GM21526 (cell line): ENCODE measurements around the gene KREMEN1.
"Not testable (repeated sequence)": the region's sequence is repeated elsewhere in the genome, so short reads cannot be mapped to it uniquely, and the experiment has no call there.

ENCODE experiments used
- ATAC-seq: cut with Tn5 transposase; IDR thresholded peaks from one replicate; pipeline ENCODE4 v1.9.1; 2021; ENCODE audit warnings: moderate library complexity; ENCODE audit not compliant: unreplicated experiment, low FRiP score

The KREMEN1 gene

DNA sequence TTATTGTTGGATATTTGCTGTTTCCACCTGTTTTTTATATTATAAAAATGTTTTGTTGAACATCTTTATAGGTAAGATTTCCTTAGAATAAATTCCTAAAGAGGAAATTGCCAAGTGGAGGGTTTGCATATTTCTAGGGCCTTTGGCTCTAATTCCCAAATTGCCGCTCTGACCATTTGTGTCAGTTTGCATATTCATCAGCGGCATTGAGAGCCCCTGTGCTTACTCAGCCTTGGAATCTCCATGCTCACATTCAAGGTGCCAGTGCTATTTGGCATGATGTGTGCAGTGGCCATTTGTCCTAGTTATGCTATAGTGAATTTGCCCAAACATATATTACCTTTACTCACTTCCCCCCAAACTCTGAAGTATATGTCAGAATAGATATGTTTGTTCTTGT is 25.5 kb downstream of the KREMEN1 start:
- ATAC-seq, result no peak

DNA sequence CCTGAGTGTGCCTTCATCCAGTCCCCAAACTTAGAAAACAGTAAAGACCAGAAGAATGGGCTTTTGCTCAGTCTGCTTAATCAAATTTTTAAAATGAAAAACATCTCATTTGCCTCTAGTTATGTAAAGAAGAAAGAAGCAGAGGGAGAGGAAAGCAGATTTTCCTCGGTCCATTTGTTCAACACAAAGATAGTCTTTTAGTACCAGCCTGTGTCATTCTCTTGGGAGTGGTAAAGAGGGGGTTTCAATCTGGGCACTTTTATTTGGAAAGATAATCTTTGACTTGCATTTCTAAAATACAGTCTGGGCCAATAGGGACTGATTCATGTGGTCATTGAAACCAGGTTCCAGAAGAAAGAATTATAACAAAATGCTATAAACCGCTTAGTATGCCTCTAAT is 29.5 kb downstream of the KREMEN1 start:
- no peak for ATAC-seq

DNA sequence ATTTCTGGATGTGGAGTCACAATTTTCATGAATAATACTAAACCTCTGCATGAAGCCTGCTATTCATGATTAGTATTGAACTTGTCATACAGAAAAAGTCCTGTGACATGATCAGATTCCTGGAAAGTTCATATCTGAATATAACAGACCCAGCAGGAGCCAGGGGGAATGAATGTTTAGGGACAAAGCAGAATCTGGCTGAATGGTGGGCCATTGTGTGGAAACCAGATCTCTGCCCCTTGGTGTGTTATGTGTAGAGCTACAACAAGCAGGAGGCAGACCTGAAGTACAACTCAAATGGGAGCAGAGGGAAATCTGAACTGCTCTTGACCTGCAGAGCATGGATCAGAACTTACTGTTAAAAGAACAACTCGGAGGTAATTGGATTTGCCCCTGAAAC is 30.3 kb downstream of the KREMEN1 start:
- ATAC-seq, result no peak

DNA sequence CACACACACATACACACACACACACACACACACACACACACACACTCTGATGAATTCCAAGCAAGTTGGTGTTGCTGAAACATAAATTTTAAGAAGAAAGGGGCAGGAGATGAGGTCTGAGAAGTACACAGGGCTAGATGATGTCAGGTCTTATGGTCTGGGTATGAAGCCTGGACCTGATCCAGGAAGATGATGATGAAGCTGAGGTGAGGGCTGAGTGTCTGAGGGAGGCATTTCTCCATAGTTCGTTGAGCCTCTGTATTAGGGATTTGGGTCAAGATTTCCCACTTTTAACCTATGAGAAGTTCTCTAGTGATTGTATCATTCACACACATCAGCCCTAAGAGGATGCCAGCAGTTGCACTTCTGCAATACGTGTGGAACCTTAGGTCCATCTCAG is 32.6 kb downstream of the KREMEN1 start:
- ATAC-seq, result no peak

DNA sequence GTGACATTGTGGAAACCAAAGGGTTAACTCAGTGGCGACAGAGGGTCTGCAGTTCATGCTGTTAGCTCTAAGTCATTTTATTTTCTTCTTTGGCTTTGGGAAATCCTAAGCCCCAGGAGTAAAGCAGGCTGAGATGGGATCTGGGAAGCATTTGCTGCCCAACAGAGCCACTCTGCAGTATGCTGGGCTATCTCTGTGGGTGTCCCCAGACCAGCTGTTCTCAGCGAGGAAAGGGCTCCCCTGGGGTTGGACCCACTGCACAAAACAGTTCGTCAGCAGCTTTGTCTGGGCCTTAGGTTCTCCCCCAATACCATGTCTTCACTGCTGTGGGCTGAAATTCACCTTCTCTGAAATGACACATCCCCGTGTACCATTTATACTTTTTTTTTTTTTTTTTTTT is 34.0 kb downstream of the KREMEN1 start:
- ATAC-seq, result no peak

DNA sequence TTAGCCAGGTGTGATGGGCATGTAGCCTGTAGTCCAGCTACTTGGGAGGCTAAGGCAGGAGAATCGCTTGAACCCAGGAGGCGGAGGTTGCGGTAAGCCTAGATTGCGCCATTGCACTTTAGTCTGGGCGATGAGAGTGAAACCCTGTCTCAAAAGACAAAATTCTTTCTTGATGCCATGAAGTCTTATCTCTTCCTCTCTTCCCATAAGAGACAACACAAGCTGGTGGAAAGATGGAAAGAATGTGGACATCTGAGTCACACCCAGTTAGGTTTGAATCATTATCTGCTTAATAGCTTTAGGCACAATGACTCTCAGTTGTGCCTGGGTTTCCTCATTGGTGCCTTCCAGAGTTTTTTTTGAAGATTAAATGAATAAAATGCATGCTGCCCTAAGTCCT is 35.3 kb downstream of the KREMEN1 start:
- ATAC-seq, result no peak

DNA sequence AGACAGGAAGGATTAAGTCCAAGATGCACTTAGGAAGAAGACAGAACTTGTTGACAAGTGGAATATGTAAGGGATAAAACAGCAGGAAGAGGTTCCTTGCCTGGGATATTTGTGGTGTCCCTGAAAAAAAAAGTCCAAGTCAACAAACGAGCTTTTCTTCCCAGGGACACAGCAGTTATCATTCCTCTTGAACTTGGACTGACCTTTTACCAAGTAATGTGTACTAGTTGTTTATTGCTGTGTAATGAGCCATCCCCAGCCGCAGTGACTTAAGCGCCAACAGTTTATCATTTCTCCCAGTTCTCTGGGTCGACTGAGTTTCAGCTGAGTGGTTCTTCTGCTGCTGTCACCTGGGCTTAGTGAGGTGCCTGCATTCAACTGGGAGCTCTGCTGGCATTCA is 37.0 kb downstream of the KREMEN1 start:
- ATAC-seq, result no peak

DNA sequence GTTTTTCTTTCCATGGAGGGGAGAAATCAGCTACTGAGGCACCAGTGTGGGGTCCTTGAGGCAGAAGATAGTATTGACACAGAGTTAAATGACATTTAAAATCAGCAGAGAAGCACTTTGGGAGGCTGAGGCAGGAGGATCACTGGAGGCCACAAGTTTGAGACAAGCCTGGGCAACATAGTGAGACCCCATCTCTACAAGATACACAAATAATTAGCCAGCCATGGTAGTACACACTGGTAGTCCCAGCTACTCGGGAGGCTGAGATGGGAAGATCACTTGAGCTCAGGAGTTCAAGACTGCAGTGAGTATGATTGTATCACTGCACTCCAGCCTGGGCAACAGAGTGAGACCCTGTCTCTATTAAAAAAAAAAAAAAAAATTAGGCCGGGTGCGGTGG is 38.1 kb downstream of the KREMEN1 start:
- no peak for ATAC-seq

DNA sequence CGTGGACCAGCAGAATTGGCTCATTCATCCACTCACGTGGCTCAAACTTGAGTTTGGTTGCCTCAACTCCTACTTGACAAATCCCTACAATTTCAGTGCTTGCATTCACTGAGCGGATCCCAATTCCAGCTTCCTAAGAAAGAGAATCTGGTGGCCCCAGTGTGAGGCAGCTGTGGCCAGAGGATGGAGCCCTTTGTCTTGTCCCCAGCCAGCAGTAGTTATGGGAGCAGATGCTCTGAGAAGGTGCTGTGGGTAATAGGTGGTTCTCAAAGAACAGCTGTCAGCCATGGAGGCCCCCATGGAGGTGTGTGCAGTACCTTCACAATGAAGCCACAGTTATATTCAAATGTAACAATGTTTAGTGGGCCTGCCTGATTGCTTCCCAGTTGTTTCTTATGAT is 39.3 kb downstream of the KREMEN1 start:
- no peak for ATAC-seq

DNA sequence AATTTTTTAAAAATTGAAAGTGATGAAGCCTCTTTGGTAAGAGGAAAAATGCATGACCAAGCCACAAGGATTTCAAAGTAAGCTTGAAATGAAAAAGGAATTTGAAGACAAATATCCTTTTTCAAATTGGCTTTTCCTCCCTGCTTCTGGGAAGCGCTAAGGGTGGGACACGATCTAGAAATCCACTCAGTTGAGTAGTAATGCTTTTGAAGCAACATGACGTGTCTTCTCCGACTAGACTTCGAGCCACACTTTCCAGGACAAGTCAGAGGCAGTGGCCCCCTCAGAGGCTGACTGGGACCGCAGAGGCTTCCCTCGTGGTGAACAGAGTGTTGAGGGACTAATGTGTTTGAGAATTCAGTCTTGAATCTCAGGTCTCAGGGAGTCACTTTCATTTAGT is 39.8 kb downstream of the KREMEN1 start:
- ATAC-seq, result no peak

DNA sequence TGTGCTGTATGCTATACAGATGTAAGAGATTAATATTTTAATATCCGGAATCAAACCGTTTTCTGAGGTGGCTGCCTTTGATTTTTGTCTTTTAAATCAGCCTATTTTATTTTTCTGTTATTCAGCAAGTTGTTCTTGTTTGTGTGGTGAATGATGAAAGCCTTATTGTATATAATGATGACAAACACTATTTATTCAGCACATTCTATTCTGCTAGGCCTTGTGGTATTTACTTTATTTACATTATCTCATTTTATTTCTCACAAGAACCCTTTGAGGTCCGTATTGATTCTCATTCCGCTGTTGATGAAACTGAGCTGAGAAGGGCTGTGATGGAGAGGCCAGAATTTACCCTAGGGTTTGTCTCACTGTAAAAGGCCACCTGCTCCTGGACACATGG is 40.5 kb downstream of the KREMEN1 start:
- ATAC-seq, result no peak

DNA sequence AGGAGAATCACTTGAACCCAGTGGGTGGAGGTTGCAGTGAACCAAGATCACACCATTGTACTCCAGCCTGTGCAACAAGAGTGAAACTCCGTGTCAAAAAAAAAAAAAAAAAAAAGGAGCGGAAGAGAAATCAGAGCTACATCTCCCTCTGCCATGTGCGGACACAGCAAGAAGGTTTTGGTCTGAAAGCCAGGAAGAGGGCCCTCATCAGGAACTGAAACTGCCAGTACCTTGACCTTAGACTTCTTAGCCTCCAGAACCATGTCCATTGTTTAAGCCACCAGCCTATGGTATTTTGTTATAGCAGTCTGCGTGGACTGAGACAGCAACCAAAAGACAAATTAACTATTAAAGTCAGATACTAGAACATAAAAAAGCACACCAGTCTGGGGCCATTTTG is 41.6 kb downstream of the KREMEN1 start:
- ATAC-seq, result no peak

DNA sequence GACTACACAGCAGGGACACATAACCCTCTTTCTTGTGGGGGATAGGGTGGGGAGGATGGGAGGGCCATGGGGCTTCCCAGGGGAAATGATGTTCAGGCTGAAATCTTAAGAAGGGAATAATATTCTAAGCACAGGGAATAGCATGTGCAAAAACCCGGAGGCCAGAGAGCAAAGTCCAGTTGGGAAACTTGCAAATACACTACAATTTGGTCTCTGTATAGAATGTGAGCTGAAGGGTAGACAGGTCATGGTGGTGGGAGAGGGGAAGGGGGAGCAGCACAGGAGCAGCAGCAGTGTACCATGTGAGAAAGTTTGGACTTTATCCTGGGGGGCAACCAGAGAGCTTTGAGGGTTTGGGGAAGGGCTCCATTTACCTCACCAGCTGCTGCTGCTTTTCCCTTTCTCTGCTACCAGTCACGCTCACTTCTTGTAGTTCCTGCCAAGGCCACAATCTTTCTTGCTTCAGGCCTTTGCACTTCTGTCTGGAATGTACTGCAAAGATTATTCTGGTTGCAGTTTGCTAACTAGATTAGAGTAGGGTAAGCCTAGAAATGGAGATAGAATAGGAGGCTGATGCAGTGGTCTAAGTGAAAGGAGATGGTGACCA is 43.0 kb downstream of the KREMEN1 start:
- ATAC-seq, result no peak

DNA sequence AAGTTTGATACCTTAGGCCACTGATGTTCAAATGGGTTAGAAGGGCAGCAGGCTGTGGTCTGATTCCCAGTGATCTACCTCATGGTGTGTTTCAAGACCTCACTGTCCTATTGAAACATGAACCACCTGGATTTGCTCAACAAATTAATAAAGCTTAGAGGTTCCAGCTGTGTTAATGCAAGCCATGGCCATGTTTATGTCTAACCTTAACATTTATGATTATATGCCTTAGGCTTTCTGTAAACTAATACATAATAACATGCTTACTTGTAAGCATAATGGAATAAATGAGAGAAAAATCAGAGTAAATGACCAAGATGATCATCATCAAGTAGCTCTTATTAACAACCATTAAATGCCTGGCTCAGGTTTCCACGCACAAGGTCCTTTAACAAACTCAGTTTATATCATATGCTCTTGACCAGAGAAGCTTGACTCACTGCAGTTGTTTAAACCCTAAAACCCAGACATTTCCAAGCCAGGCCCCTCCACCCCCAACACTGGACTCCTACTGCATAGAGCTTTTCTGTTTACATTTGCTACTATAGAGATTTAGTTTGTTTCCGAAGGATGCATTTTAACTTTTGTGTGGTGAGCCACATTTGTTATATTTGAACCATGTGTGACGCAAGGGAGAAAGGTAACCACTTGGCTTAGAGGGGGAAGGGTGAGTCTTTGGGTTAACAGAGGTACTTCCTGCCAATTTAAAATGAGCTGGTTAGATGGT is 43.7 kb downstream of the KREMEN1 start:
- no peak for ATAC-seq

DNA sequence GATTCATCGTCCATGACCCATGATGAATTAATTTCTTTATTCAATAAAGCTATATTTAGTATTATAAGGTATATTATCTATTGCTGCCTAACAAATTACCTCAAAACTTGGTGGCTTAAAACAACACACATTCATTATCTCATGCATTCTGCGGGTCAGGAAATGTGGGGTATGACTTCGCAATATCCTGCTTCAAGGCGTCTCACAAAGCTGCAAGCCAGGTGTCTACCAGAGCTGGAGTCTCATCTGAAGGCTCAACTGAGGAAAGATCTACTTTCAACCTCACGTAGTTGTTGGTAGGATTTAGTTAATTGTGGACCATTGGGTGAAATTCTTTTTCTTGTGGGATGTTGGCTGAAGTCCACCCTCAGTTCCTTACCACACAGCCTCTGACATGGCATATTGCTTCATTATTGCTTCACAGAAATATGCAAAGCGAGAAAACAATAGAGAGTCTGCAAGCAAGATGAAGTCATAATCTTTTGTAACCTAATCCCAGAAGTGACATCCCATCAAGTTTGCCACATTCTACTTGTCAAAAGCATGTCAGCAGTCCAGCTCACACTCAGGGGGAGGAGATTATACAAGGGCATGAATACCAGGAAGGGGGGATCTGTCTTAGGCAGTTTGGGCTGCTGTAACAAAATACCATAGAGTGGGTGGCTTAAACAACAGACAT is 45.1 kb downstream of the KREMEN1 start:
- ATAC-seq, result no peak

DNA sequence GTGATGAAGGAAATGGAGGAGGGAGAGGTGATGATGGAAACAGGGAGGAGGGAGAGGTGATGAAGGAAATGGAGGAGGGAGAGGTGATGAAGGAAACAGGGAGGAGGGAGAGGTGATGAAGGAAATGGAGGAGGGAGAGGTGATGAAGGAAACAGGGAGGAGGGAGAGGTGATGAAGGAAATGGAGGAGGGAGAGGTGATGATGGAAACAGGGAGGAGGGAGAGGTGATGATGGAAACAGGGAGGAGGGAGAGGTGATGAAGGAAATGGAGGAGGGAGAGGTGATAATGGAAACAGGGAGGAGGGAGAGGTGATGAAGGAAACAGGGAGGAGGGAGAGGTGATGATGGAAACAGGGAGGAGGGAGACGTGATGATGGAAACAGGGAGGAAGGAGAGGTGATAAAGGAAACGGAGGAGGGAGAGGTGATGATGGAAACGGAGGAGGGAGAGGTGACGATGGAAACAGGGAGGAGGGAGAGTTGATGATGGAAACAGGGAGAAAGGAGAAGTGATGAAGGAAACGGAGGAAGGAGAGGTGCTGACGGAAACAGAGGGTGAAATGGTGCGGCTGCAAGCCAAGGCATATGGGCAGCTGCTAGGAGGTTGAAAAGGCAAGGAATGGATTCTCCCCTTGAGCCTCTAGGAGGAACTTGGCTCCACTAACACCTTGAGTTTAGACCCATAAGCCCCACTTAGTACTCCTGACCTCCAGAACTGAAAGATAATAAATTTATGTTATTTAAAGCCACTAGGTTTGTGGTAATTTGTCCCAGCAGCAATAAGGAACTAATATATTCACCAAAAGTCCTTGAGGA is 47.5 kb downstream of the KREMEN1 start:
- ATAC-seq, result not testable (repeated sequence)

DNA sequence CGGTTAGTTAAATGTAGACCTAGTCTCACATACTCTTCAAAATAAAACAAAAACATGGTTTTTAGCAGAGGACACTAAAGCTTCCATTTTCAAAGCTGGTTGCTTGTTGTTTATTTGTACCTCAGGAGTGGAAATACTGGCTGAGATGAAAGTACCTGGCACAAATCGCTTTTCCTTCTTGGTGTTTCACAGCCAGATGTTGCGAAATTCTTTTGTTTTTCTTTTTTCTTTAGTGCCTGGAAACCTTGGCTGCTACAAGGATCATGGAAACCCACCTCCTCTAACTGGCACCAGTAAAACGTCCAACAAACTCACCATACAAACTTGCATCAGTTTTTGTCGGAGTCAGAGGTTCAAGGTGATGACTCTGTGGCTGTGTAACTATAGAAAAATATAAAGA is 48.3 kb downstream of the KREMEN1 start:
- no peak for ATAC-seq

DNA sequence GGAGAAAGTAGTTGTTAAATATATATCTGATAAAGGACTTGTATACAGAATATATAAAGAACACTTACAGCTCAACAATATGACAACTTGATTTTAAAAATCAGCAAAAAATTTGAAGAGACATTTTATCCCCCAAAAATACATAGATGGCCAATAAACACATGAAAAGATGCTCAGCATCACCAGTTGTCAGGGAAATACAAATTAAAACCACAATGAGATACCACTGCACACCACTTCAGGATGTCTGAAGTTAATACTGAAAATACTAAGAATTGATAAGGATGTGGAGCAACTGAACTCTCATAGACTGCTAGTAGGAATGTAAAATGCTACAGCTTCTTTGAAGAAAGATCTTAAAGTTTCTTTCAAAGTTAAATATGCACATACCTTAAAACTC is 49.2 kb downstream of the KREMEN1 start:
- ATAC-seq, result no peak

DNA sequence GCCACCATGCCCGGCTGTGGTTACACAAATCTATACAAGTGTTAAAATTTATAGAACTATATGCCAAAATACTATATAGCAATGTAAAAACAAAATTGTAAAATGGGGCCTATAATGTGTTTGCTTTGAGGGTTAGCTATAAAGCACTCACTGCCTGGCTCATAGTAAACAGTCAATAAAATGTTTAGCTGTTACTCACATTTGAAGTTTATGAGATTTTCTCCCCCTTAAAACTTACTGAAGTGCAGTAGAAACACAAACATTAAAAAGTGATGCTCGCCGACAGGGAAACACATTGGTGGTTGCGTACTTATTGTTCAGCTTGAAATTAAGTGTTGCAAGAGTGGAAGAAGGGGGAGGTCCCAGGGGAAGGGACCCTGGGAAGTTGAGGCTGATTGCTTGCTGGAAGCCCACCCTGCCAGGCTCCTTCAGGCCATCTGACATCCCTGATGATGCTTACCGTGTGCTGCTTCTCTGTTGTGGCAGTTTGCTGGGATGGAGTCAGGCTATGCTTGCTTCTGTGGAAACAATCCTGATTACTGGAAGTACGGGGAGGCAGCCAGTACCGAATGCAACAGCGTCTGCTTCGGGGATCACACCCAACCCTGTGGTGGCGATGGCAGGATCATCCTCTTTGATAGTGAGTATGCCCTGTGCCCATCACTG is 52.1 kb downstream of the KREMEN1 start:
- ATAC-seq, result no peak

DNA sequence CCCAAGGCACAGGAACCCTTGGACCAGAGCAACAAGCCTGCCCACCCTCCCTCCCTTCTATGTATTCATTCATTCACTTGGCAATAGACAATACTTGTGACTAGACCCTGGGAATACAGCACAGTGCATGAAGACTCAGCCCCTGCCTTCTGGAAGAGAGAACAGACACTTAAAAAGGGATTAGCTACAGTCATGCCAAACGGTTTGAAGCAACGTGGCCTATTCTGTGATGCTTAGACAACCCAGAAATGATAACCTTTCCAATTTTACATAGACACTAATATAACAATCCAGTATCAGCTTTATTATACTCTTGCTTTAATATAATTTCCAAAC is 52.6 kb downstream of the KREMEN1 start:
- ATAC-seq, result no peak

DNA sequence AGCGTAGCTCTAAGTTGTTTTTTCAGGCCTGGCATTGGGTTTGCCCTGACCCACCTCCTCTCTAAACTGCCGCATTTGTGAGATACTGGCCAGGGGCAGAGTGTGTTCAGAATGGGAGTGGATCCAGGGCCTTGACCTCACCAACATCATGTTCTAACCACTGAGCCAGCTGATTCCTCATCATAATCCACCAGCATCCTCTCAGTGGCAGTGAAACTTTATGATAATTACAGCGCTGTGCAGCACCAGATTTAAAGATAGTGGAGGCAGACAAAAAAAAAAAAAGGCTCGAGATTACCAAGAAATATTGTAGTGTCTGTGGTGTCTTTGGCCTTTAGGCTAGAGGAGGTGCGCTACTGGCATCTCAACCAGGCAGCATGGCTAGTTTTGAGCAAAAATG is 53.0 kb downstream of the KREMEN1 start:
- ATAC-seq, result no peak
